ACC112 (cell line): ENCODE measurements around the gene RALGPS1.

Experiments
- H2AFZ ChIP-seq: fragments of 200-600 bp; sonication (generic); one replicate; pipeline ENCODE4 v1.6.0; 2017; ENCODE audit warnings: antibody characterized with exemption, low read length; ENCODE audit not compliant: unreplicated experiment
- H3K27ac ChIP-seq: fragments of 200-600 bp; sonication (generic); 2 replicates; pipeline ENCODE4 v1.5.1; 2014; ENCODE audit warnings: low read depth, mild to moderate bottlenecking, antibody characterized with exemption, low read length, moderate library complexity
- H3K27me3 ChIP-seq: fragments of 200-600 bp; sonication (generic); 2 replicates; pipeline ENCODE4 v1.6.1; 2014; ENCODE audit warnings: mild to moderate bottlenecking, antibody characterized with exemption, low read length, moderate library complexity, mixed read lengths; ENCODE audit not compliant: insufficient read depth
- H3K36me3 ChIP-seq: fragments of 200-600 bp; sonication (generic); 2 replicates; pipeline ENCODE4 v1.6.1; 2016; ENCODE audit warnings: mild to moderate bottlenecking, antibody characterized with exemption, low read length, moderate library complexity, mixed read lengths; ENCODE audit not compliant: insufficient read depth
- H3K4me1 ChIP-seq: fragments of 200-600 bp; sonication (generic); one replicate; pipeline ENCODE4 v1.6.1; 2016; ENCODE audit warnings: low read length, mixed read lengths; ENCODE audit not compliant: insufficient read depth, unreplicated experiment, control insufficient read depth
- H3K4me3 ChIP-seq: fragments of 200-600 bp; sonication (generic); 2 replicates; pipeline ENCODE4 v1.5.1; 2014; ENCODE audit warnings: mild to moderate bottlenecking, low read depth, low read length
- H3K79me2 ChIP-seq: fragments of 200-600 bp; sonication (generic); one replicate; pipeline ENCODE4 v1.6.0; 2016; ENCODE audit warnings: low read length; ENCODE audit not compliant: control insufficient read depth, unreplicated experiment, insufficient read depth

Gene RALGPS1

GRCh38 chr9:127250896-127251391 lies 336.4 kb downstream of the RALGPS1 start:
- Histone ChIP-seq H3K4me3 (no peak overlapping the region), H3K36me3 (no peaks in the 10 kb centered on the region), H3K27me3 (no peaks in the 10 kb centered on the region), H2AFZ (no peak overlapping the region), H3K27ac (no peak overlapping the region), H3K79me2 (no peaks in the 10 kb centered on the region), H3K4me1 (no peaks in the 10 kb centered on the region)

- Histone ChIP-seq H2AFZ (no peak overlapping the region), H3K27ac (no peak overlapping the region), H3K27me3 (no peaks in the 10 kb centered on the region), H3K4me1 (peaks cover 4% of the 10 kb centered on the region), H3K36me3 (no peaks in the 10 kb centered on the region), H3K4me3 (no peak overlapping the region), H3K79me2 (no peaks in the 10 kb centered on the region)
These were observed 338.1 kb downstream of the RALGPS1 start for GRCh38 chr9:127252410-127253318.

GRCh38 chr9:127253446-127253845 lies 338.9 kb downstream of the RALGPS1 start:
- H3K27me3 ChIP-seq = no peaks in the 10 kb centered on the region
- no peak overlapping the region for H3K27ac ChIP-seq
- H2AFZ ChIP-seq = no peak overlapping the region
- no peaks in the 10 kb centered on the region for H3K36me3 ChIP-seq
- no peaks in the 10 kb centered on the region for H3K79me2 ChIP-seq
- peaks cover 4% of the 10 kb centered on the region for H3K4me1 ChIP-seq
- H3K4me3 ChIP-seq = no peak overlapping the region

GRCh38 chr9:127255692-127256091 lies 341.1 kb downstream of the RALGPS1 start:
- Histone ChIP-seq H3K79me2 (no peaks in the 10 kb centered on the region), H3K36me3 (no peaks in the 10 kb centered on the region), H3K4me1 (peaks cover 4% of the 10 kb centered on the region), H3K27ac (no peak overlapping the region), H3K27me3 (no peaks in the 10 kb centered on the region), H2AFZ (no peak overlapping the region), H3K4me3 (no peak overlapping the region)

- H3K4me1 ChIP-seq = peaks cover 4% of the 10 kb centered on the region
- no peak overlapping the region for H3K27ac ChIP-seq
- no peak overlapping the region for H2AFZ ChIP-seq
- no peaks in the 10 kb centered on the region for H3K79me2 ChIP-seq
- H3K36me3 ChIP-seq = no peaks in the 10 kb centered on the region
- H3K4me3 ChIP-seq = no peak overlapping the region
- no peaks in the 10 kb centered on the region for H3K27me3 ChIP-seq
These were observed 341.7 kb downstream of the RALGPS1 start for GRCh38 chr9:127256324-127256723.

- no peak overlapping the region for H2AFZ ChIP-seq
- H3K36me3 ChIP-seq = no peaks in the 10 kb centered on the region
- H3K4me1 ChIP-seq = peaks cover 4% of the 10 kb centered on the region
- no peaks in the 10 kb centered on the region for H3K27me3 ChIP-seq
- no peak overlapping the region for H3K4me3 ChIP-seq
- H3K79me2 ChIP-seq = no peaks in the 10 kb centered on the region
- no peak overlapping the region for H3K27ac ChIP-seq
These were observed 344.3 kb downstream of the RALGPS1 start for GRCh38 chr9:127258606-127259471.

GRCh38 chr9:127262602-127263001 lies 348.0 kb downstream of the RALGPS1 start:
- no peak overlapping the region for H3K4me3 ChIP-seq
- H3K4me1 ChIP-seq = no peaks in the 10 kb centered on the region
- no peaks in the 10 kb centered on the region for H3K36me3 ChIP-seq
- no peak overlapping the region for H3K27ac ChIP-seq
- H2AFZ ChIP-seq = no peak overlapping the region
- H3K79me2 ChIP-seq = no peaks in the 10 kb centered on the region
- no peaks in the 10 kb centered on the region for H3K27me3 ChIP-seq

GRCh38 chr9:127263237-127263636 lies 348.7 kb downstream of the RALGPS1 start:
- Histone ChIP-seq H3K27me3 (no peaks in the 10 kb centered on the region), H3K4me1 (no peaks in the 10 kb centered on the region), H3K36me3 (no peaks in the 10 kb centered on the region), H3K4me3 (no peak overlapping the region), H2AFZ (no peak overlapping the region), H3K27ac (no peak overlapping the region), H3K79me2 (no peaks in the 10 kb centered on the region)

- H3K4me1 ChIP-seq = no peaks in the 10 kb centered on the region
- no peaks in the 10 kb centered on the region for H3K79me2 ChIP-seq
- no peak overlapping the region for H2AFZ ChIP-seq
- no peaks in the 10 kb centered on the region for H3K36me3 ChIP-seq
- H3K27ac ChIP-seq = no peak overlapping the region
- no peaks in the 10 kb centered on the region for H3K27me3 ChIP-seq
- no peak overlapping the region for H3K4me3 ChIP-seq
These were observed 349.1 kb downstream of the RALGPS1 start for GRCh38 chr9:127263664-127264063.

GRCh38 chr9:127264462-127265219 lies 350.1 kb downstream of the RALGPS1 start, which contains the start of gene GARNL3:
TSS of gene GARNL3 (plus strand) at chr9:127264774. CDS start at chr9:127264878, 104 bp downstream.
- Histone ChIP-seq H3K4me3 (no peak within 1 kb of the TSS), H3K79me2 (no peaks in the 10 kb centered on the region), H2AFZ (peak within 1 kb of the TSS; percentile 10), H3K27me3 (no peaks in the 10 kb centered on the region), H3K27ac (no peak within 1 kb of the TSS), H3K4me1 (no peaks in the 10 kb centered on the region), H3K36me3 (no peaks in the 10 kb centered on the region)
